GM03348 (cell line): ENCODE results near the gene SMIM3.
"Not testable (repeated sequence)": the region's sequence is repeated elsewhere in the genome, so short reads cannot be mapped to it uniquely, and the experiment has no call there.

ENCODE experiments used
- DNase-seq: peaks from one replicate; pipeline ENCODE4 v3.0.0; 2012; ENCODE audit warnings: low spot score

The SMIM3 gene, protein sequence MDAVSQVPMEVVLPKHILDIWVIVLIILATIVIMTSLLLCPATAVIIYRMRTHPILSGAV

DNA sequence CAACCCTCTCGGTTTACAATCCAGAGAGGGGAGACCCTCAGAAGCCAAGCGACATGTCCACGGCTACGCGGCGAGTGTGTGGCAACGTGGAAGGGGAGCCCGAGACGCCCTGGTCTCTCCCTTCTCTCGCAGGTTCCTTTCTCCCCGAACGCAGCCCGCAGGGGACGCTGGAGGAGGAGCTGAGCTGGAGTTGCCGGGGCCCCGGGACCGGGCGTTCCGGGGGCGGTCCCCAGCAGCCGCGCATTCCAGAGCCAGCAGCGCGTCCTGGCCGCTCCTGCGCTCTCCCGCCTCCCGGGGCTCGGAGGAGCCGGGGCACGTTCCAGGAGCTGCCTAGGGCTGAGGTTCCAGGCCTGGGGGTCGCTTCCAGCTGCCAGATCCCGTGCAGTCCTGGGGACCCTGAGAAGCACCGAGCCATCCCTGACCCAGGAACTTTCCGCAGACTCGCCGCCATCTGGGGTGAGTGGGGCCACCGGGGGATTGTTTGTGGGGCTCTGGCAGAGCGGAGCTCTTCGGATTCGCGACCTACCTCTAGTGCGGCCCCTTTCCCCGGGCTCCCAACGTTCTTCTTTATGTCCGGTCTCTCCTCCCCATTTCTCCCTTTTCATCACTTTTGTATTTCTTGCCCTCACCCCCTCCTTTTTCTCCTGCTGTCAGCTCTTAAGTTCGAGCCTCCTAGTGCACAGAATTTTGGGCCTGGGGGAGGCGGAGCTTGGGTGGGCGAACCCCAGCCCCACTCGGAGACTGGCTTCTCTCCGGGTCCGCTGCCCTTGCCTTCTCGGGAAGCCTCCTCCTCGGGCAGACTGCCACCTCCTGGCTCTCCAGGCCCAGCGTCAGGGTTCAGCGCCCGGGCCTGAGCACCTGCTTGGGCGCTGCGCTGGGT is at the start of gene SMIM3:
Gene SMIM3, plus strand, starts transcription at position 241 of the 880 bp plus-strand sequence. CDS start 16,684 bp downstream, outside the sequence.
- DNase-seq = peak; percentile 93

- no peak for DNase-seq
Observed at GRCh38 chr5:150729859-150730258, 48.7 kb upstream of the SMIM3 start.

GRCh38 chr5:150731669-150732242 is 46.8 kb upstream of the SMIM3 start:
- DNase-seq = no peak

- DNase-seq = no peak
Observed at GRCh38 chr5:150734579-150735384, 43.8 kb upstream of the SMIM3 start.

- no peak for DNase-seq
Observed at GRCh38 chr5:150738862-150739261, 39.7 kb upstream of the SMIM3 start.

GRCh38 chr5:150740992-150741391 is 37.6 kb upstream of the SMIM3 start:
- no peak for DNase-seq

DNA sequence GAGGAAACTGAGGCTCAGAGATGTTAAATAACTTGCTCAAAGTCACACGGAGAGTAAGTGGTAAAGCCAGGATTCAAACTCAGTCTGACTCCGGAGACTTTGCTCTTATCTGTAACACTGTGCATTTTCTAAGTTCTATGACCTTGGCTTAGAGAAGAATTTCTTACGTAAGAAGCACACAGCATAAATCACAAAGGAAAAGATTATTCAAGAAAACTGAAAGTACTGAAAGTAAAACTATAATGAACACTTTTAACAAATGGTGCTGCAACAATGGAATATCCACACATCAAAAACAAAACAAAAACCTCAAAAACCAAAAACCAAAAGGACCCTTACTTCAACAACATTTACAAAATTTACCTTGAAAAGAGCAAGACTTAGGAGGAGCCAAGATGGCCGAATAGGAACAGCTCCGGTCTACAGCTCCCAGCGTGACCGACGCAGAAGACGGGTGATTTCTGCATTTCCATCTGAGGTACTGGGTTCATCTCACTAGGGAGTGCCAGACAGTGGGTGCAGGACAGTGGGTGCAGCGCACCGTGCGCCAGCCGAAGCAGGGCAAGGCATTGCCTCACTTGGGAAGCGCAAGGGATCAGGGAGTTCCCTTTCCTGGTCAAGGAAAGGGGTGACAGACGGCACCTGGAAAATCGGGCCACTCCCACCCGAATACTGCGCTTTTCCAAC is 36.0 kb upstream of the SMIM3 start:
- DNase-seq = not testable (repeated sequence)

- DNase-seq = not testable (repeated sequence)
Observed at GRCh38 chr5:150743142-150743488, 35.4 kb upstream of the SMIM3 start.

DNA sequence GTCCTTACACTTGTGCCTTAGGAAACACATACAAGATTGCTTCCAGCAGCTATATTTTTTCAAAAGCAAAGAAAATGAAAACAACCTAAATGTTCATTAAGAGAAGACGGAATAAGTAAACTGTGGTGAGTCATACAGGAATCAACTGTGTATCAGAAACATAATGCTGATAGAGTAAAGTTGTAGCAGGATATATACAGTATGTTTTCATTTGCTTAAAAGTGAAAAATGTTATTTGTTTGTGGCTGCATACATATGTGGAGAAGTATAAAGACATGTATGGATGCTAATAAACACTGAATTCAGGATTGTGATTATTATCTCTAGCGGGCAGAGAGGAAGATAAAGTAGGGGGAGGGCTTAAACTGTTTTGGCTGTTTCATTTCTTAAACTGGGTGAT is 28.1 kb upstream of the SMIM3 start:
- no peak for DNase-seq

- DNase-seq = no peak
Observed at GRCh38 chr5:150751096-150751891, 27.3 kb upstream of the SMIM3 start.

- no peak for DNase-seq
Observed at GRCh38 chr5:150753463-150753862, 25.1 kb upstream of the SMIM3 start.

DNA sequence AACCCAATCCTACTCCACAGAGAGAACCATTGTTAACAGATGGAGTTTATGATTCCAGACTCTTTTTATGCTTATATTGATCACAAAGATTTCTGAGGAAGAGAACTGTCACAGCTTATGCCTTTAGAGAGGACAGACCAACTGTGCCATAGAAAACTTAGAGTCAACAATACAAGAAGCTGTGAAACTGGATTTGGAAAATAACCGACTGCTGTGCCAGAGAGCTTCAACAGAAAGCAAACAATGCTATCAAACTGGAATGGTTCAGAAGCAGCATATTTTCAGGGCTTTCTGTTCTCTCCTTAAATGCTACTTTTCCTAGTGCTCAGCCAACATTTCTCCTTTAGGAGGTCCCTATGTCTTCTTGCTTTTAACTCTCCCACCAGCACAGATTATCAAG is 24.7 kb upstream of the SMIM3 start:
- DNase-seq = no peak

- no peak for DNase-seq
Observed at GRCh38 chr5:150757087-150757649, 21.4 kb upstream of the SMIM3 start.

GRCh38 chr5:150758203-150758530 is 20.4 kb upstream of the SMIM3 start:
- DNase-seq = no peak

- peak; percentile 96 for DNase-seq
Observed at GRCh38 chr5:150758531-150759333, 19.8 kb upstream of the SMIM3 start, which contains the start of gene DCTN4. DCTN4 (minus strand) TSS chr5:150759017; CDS start chr5:150758993, 24 bp downstream.

GRCh38 chr5:150759334-150759583 is 19.3 kb upstream of the SMIM3 start:
- no peak for DNase-seq

DNA sequence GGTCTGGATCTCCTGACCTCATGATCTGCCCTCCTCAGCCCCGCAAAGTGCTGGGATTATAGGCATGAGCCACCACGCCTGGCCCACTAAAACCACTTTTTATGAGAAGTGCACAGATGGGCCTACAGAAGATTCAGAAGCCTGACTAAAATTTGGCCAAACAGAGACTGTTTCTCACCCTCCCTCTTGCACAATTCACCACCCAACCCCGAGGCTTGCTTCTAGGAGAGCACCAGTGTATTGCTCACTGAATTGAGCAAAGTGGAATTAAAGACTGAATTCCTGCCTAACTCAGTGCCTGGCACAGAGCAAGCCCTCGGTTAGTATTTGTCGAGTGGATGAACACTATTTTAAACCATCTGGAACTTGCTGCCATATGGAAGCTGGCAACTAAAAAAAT is 16.3 kb upstream of the SMIM3 start:
- DNase-seq = no peak

DNA sequence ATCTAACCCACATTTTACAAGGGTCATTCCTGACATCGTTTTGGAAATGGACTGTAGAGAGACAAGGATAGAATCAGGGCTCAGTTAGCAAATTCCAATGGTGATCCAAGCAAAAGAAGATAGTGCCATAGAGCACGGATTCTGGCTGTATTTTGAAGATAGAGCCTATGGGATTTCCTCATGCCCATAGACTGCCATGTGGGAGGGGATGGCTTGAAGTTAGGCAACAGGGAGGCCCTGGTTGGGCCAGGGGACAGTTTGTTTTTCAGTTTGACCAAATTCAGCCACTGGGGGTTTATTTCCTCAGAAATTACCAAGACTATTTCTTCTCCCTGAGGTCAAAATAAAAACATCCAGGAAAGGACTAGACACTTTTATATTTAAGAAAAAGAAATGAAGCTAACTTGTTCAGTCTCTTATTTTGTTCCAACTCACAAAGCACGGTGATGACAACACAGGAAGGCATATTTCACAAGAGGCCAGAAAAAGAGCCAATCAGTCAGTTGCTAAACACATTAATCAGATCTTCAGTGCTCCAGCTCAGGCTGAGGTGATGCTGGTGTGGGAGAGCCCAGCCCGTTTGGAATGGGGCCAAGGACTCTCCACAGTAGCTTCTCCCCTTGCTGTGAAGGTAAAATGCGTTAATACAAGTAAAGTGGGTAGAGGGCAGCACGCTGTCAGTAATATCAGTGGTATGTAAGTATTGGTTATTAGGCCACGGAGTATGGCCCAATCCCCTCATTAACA is 15.4 kb upstream of the SMIM3 start:
- peak; percentile 64 for DNase-seq

DNA sequence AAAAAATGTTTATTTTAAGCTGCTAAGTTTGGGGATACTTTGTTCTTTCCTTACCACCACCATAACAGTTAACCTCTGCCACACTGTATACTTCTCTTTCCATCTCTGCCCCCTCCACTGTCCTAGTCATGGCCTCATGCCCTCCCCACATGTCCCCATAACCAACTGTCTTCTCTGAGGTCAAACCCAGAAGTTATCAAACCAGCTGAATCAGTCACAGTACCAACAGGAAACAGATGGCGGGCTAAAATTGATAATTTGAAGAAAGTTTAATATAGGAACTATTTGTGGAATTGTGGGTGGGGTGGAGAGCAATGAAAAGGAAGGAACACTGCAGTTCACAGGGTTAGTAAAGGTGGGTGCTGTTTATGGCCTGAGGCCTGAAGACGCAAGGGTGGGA is 14.0 kb upstream of the SMIM3 start:
- no peak for DNase-seq
